Ascending aorta (tissue), 2 donors: ENCODE data around the gene IL3. TPM values are rescaled to one million over a fixed set of nuclear protein-coding genes. Genes with fewer than 3 reads are reported as not detected.
A peak's percentile ranks its signal among the peaks of the same experiment; 100 is the strongest.

Experiments used
- DNase-seq, 2 donors: peaks; one replicate each; pipeline ENCODE4 v3.0.0-alpha.2; 2019; ENCODE audit warnings: low spot score in 2 of 2
- H3K27ac ChIP-seq, 2 donors: fragments of 200-600 bp; sonication (generic); one replicate each; pipeline ENCODE4 v1.5.1; 2016 to 2017; ENCODE audit warnings: mild to moderate bottlenecking in 1 of 2
- H3K27me3 ChIP-seq: fragments of 200-600 bp; sonication (generic); one replicate; pipeline ENCODE4 v1.5.1; 2017
- H3K36me3 ChIP-seq, 2 donors: fragments of 200-600 bp; sonication (generic); one replicate each; pipeline ENCODE4 v1.5.1; 2016
- H3K4me1 ChIP-seq, 2 donors: fragments of 200-600 bp; sonication (generic); one replicate each; pipeline ENCODE4 v1.5.1; 2016 to 2017; ENCODE audit warnings: mild to moderate bottlenecking in 1 of 2
- H3K4me3 ChIP-seq, 2 donors: fragments of 200-600 bp; sonication (generic); one replicate each; pipeline ENCODE4 v1.5.1; 2016 to 2017; ENCODE audit warnings: mild to moderate bottlenecking in 1 of 2
- H3K9me3 ChIP-seq, 2 donors: fragments of 200-600 bp; sonication (generic); one replicate each; pipeline ENCODE4 v1.5.1; 2016
- CTCF ChIP-seq, 3 experiments: fragments of 200-600 bp in 2 of 3; fragments of 450-650 bp in 1 of 3; sonication (generic) in 2 of 3; IDR thresholded peaks; one replicate each; pipeline ENCODE4 v1.5.1; 2016 to 2019; ENCODE audit warnings: antibody characterized with exemption in 3 of 3, mild to moderate bottlenecking in 1 of 3, moderate library complexity in 1 of 3
- intact Hi-C: fragments of 100-400 bp; cut with DNase I; formaldehyde crosslinking; loops from one replicate; pipeline ENCODE4 v1.15.1; 2023
- total RNA-seq: library from RNA; depleted of rRNA; stranded (reverse); fragments of >200 nt; gene quantifications from one replicate; pipeline ENCODE4 v1.1.0, GENCODE V29; 2016

Gene IL3
- total RNA-seq, 1 donor from 2014 or later, result not detected

- TF ChIP-seq CTCF (IDR thresholded peaks at IDR 0.05), result no peak
- peaks cover 9 to 21% of the 10 kb centered on the region in 2 donors for H3K4me1 ChIP-seq
Observed at GRCh38 chr5:132099905-132100304, 39.5 kb downstream of the IL3 start.

GRCh38 chr5:132100672-132101261 lies 40.3 kb downstream of the IL3 start:
- no peak for DNase-seq
- Histone ChIP-seq H3K27ac (no peak overlapping the region), H3K36me3 (no peaks in the 10 kb centered on the region), H3K9me3 (no peaks in the 10 kb centered on the region), H3K4me1 (peaks cover 9 to 21% of the 10 kb centered on the region in 2 donors), H3K4me3 (no peak overlapping the region), H3K27me3 (no peaks in the 10 kb centered on the region)
- TF ChIP-seq CTCF (IDR thresholded peaks at IDR 0.05), result no peak
- intact Hi-C loops, result loop anchor here (10.0 kb wide), 1 partner anchor 154 kb away; the partner anchor contains the start of gene PDLIM4

More at GRCh38 chr5:132099905-132100304, 39.5 kb downstream of the IL3 start:
- Histone ChIP-seq H3K27me3 (no peaks in the 10 kb centered on the region), H3K4me3 (no peak overlapping the region), H3K36me3 (no peaks in the 10 kb centered on the region), H3K9me3 (no peaks in the 10 kb centered on the region), H3K27ac (no peak overlapping the region)
- no peak for DNase-seq
- intact Hi-C loops, result loop anchor here (10.0 kb wide), 1 partner anchor 155 kb away; the partner anchor contains the start of gene PDLIM4

- TF ChIP-seq CTCF (IDR thresholded peaks at IDR 0.05), result no peak
- peaks cover 9 to 21% of the 10 kb centered on the region in 2 donors for H3K4me1 ChIP-seq
- no peaks in the 10 kb centered on the region for H3K27me3 ChIP-seq
- no peaks in the 10 kb centered on the region for H3K9me3 ChIP-seq
- no peak for DNase-seq
- H3K27ac ChIP-seq, result no peak overlapping the region
- no peaks in the 10 kb centered on the region for H3K36me3 ChIP-seq
- intact Hi-C loops, result loop anchor here (10.0 kb wide), 1 partner anchor 153 kb away; the partner anchor contains the start of gene PDLIM4
- H3K4me3 ChIP-seq, result no peak overlapping the region
Observed at GRCh38 chr5:132101385-132101880, 41.0 kb downstream of the IL3 start.

- Histone ChIP-seq H3K4me1 (peaks cover 9 to 21% of the 10 kb centered on the region in 2 donors), H3K27me3 (no peaks in the 10 kb centered on the region), H3K36me3 (no peaks in the 10 kb centered on the region), H3K9me3 (no peaks in the 10 kb centered on the region), H3K27ac (peak overlapping the region; percentile 71 to 72), H3K4me3 (no peak overlapping the region)
- TF ChIP-seq CTCF (IDR thresholded peaks at IDR 0.05), result no peak
- intact Hi-C loops, result loop anchor here (2.0 to 10.0 kb wide), 2 partner anchors 37 to 153 kb away; partner anchors contain the start of gene PDLIM4
- no peak for DNase-seq
Observed at GRCh38 chr5:132102101-132102701, 41.7 kb downstream of the IL3 start.

GRCh38 chr5:132102944-132103331 lies 42.5 kb downstream of the IL3 start:
- no peak for DNase-seq
- no peaks in the 10 kb centered on the region for H3K9me3 ChIP-seq
- H3K27ac ChIP-seq, result peak overlapping the region; percentile 71 to 72
- intact Hi-C loops, result loop anchor here (2.0 to 10.0 kb wide), 2 partner anchors 38 to 152 kb away; partner anchors contain the start of gene PDLIM4
- no peak overlapping the region for H3K4me3 ChIP-seq
- no peaks in the 10 kb centered on the region for H3K36me3 ChIP-seq
- no peaks in the 10 kb centered on the region for H3K27me3 ChIP-seq
- no peak for TF ChIP-seq CTCF (IDR thresholded peaks at IDR 0.05)
- H3K4me1 ChIP-seq, result peaks cover 9 to 21% of the 10 kb centered on the region in 2 donors
